OCI-LY7 (cell line): ENCODE data around the gene AHSG. TPM values are rescaled to one million over a fixed set of nuclear protein-coding genes. Genes with fewer than 3 reads are reported as not detected.

ENCODE experiments used
- BruUV-seq: library from RNA; stranded (reverse); fragments of 400-500 nt; replicated peaks from 2 replicates; lab custom pipeline; 2021; lab: Mats Ljungman, UMichigan
- CTCF ChIA-PET: fragments of 300-600 bp; sonication (Branson Sonifier 250); formaldehyde crosslinking; loops from one replicate; lab custom pipeline; 2022; ENCODE audit warnings: antibody characterized with exemption; ENCODE audit not compliant: unreplicated experiment; lab: Charles Lee
- POLR2A ChIA-PET: fragments of 300-600 bp; sonication (Branson Sonifier 250); formaldehyde crosslinking; loops from one replicate; lab custom pipeline; 2022; ENCODE audit warnings: antibody characterized with exemption; lab: Charles Lee
- DNase-seq: peaks from one replicate; pipeline ENCODE4 v3.0.0-alpha.2; 2015; ENCODE audit warnings: low spot score
- H2AFZ ChIP-seq: fragments of 200-600 bp; sonication (generic), shearing (Covaris generic); 2 replicates; pipeline ENCODE4 v1.6.1; 2014; ENCODE audit warnings: mild to moderate bottlenecking, antibody characterized with exemption, low read length, moderate library complexity
- H3K27ac ChIP-seq: fragments of 200-600 bp; sonication (generic); 2 replicates; pipeline ENCODE4 v1.5.1; 2014; ENCODE audit warnings: mixed run types, low read depth, mild to moderate bottlenecking, moderate library complexity, low read length, inconsistent platforms; ENCODE audit not compliant: poor library complexity, severe bottlenecking
- H3K36me3 ChIP-seq: fragments of 200-600 bp; sonication (generic); 2 replicates; pipeline ENCODE4 v1.6.1; 2014; ENCODE audit warnings: mild to moderate bottlenecking, antibody characterized with exemption, low read length, moderate library complexity, mixed read lengths; ENCODE audit not compliant: insufficient read depth
- H3K4me1 ChIP-seq: fragments of 200-600 bp; sonication (generic); 2 replicates; pipeline ENCODE4 v1.5.1; 2014; ENCODE audit warnings: mild to moderate bottlenecking, low read length; ENCODE audit not compliant: insufficient read depth, poor library complexity, severe bottlenecking
- H3K4me2 ChIP-seq: fragments of 200-600 bp; sonication (generic); 2 replicates; pipeline ENCODE4 v1.6.1; 2014; ENCODE audit warnings: mild to moderate bottlenecking, low read length
- H3K4me3 ChIP-seq: fragments of 200-600 bp; sonication (generic); 2 replicates; pipeline ENCODE4 v1.5.1; 2014; ENCODE audit warnings: mild to moderate bottlenecking, low read depth, low read length; ENCODE audit not compliant: poor library complexity, severe bottlenecking
- H3K79me2 ChIP-seq: fragments of 200-600 bp; sonication (generic); 2 replicates; pipeline ENCODE4 v1.6.1; 2016; ENCODE audit warnings: low read depth, mild to moderate bottlenecking, low read length, moderate library complexity, mixed read lengths; ENCODE audit not compliant: insufficient read depth
- H3K9me2 ChIP-seq: fragments of 200-600 bp; sonication (generic); 2 replicates; pipeline ENCODE4 v1.6.1; 2016; ENCODE audit warnings: mild to moderate bottlenecking, low read length, mixed read lengths; ENCODE audit not compliant: insufficient read depth
- H3K9me3 ChIP-seq: fragments of 200-600 bp; sonication (generic); 2 replicates; pipeline ENCODE4 v1.6.1; 2014; ENCODE audit warnings: mild to moderate bottlenecking, mixed run types, low read length, mixed read lengths
- H4K20me1 ChIP-seq: fragments of 200-600 bp; sonication (generic); 2 replicates; pipeline ENCODE4 v1.6.1; 2014; ENCODE audit warnings: mild to moderate bottlenecking, antibody characterized with exemption, low read length, moderate library complexity, mixed read lengths; ENCODE audit not compliant: insufficient read depth
- EZH2phosphoT487 ChIP-seq: fragments of 200-600 bp; sonication (generic); IDR thresholded peaks from 2 replicates; pipeline ENCODE4 v1.6.1; 2018; ENCODE audit warnings: low read depth, borderline replicate concordance, mild to moderate bottlenecking, mixed run types, antibody characterized with exemption, low read length, moderate library complexity, mixed read lengths
- intact Hi-C: fragments of 100-400 bp; cut with micrococcal nuclease; formaldehyde crosslinking; loops from one replicate; pipeline ENCODE4 v1.10.0; 2022; ENCODE audit not compliant: unreplicated experiment
- total RNA-seq, 2 experiments: library from RNA; depleted of rRNA in 1 of 2; stranded (reverse); fragments of >200 nt in 1 of 2; shearing (Covaris generic) in 1 of 2; gene quantifications; 2 replicates each; pipeline ENCODE4 v1.2.3, GENCODE V29; 2014 to 2022
- TF ChIP-seq, protein P1 (sequence below): fragments of 200-600 bp; sonication (generic); conservative IDR thresholded peaks from 2 replicates; pipeline ENCODE4 v1.5.1; 2014; ENCODE audit warnings: mild to moderate bottlenecking, antibody characterized with exemption, low read length, moderate library complexity, mixed read lengths

The AHSG gene
- total RNA-seq, 2 experiments from 2014 or later: not detected

DNA sequence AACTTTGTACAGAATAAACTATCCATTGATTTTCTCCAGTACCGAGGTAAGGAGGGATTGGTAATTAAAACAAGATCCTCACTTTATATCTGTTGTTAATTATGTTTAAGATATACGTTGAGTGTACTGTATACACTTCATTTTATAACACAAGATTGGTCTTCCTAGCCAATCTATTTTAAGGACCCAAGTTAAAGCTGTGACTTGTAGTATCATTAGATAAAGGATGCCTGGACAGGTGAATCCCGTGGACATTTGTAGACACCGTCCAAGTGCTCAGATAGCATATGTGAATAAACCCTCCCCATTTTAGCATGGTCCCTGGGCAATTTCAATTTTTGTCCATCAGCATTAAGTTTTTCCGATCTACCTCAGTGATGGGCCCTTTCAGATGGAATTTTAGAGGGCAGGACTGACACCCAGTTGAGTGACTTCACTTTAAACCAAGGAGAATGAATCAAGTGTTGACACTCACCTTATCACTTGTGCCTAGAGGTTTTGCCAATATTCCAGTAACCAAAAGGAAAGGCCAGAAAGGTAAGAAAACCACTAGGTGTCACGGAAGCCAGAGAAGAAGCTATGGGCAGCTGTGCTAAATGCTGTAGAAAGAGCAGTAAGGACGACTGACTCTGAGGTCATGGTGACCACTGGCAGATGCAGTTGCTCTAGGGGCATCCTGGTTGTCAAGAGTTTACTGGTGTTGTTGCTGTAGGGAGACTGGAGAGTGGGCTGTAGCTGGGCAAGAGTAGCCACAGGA, 9.2 kb downstream of the AHSG start:
- CTCF ChIA-PET: no interaction called here
- Histone ChIP-seq H3K4me2 (no peak overlapping the region), H3K9me2 (no peaks in the 10 kb centered on the region), H4K20me1 (no peaks in the 10 kb centered on the region), H3K4me1 (peaks cover 8% of the 10 kb centered on the region), H3K79me2 (no peaks in the 10 kb centered on the region), H3K27ac (no peak overlapping the region), H3K4me3 (no peak overlapping the region), H3K9me3 (no peaks in the 10 kb centered on the region), H3K36me3 (no peaks in the 10 kb centered on the region), H2AFZ (no peak overlapping the region)
- POLR2A ChIA-PET: interaction anchor here (0.7 to 1.0 kb wide), 2 partner anchors 202 to 213 kb away, joined by 3 read pairs; no protein-coding TSS in a partner anchor
- no TSS peak for BruUV-seq
- intact Hi-C loops: no loop called here
- DNase-seq: no peak
- TF ChIP-seq, protein P1, sequence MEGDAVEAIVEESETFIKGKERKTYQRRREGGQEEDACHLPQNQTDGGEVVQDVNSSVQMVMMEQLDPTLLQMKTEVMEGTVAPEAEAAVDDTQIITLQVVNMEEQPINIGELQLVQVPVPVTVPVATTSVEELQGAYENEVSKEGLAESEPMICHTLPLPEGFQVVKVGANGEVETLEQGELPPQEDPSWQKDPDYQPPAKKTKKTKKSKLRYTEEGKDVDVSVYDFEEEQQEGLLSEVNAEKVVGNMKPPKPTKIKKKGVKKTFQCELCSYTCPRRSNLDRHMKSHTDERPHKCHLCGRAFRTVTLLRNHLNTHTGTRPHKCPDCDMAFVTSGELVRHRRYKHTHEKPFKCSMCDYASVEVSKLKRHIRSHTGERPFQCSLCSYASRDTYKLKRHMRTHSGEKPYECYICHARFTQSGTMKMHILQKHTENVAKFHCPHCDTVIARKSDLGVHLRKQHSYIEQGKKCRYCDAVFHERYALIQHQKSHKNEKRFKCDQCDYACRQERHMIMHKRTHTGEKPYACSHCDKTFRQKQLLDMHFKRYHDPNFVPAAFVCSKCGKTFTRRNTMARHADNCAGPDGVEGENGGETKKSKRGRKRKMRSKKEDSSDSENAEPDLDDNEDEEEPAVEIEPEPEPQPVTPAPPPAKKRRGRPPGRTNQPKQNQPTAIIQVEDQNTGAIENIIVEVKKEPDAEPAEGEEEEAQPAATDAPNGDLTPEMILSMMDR: no peak
- TF ChIP-seq EZH2phosphoT487: no peak

DNA sequence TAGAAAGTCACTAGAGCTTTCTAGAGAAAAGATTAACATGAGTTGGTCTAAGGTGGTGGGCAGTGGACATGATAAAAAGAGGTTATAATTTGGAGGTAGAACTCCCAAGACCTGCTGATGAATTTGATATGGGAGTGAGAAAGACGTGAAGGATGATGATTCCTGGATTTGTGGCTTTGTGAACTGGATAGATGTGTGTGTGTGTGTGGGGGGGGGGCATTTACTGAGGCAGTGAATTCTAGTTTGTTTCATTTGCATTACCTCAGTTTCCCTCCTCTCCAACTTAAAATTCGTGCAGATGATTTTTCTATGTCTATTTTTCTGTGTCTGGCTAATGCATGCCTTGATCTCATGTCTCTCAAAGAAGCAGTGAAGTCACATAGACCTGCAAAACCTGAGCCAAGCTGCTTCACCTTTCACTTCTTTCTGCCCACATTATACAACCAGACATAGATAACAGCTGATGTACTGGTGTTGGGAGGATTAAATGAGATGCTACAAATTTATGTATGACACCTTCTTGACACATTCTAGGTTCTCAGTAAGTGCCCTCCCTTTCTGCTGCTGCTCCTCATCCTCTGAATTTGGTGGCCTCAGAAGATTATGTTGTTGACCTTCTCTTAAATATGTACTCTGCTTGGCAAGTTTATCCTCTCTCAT, 9.9 kb downstream of the AHSG start:
- CTCF ChIA-PET: no interaction called here
- H3K4me3 ChIP-seq: no peak overlapping the region
- H2AFZ ChIP-seq: no peak overlapping the region
- BruUV-seq: no TSS peak
- no peak overlapping the region for H3K4me2 ChIP-seq
- H3K9me2 ChIP-seq: no peaks in the 10 kb centered on the region
- no peaks in the 10 kb centered on the region for H3K9me3 ChIP-seq
- intact Hi-C loops: no loop called here
- H3K27ac ChIP-seq: no peak overlapping the region
- H3K4me1 ChIP-seq: peaks cover 5% of the 10 kb centered on the region
- H3K36me3 ChIP-seq: no peaks in the 10 kb centered on the region
- POLR2A ChIA-PET: interaction anchor here (0.7 to 1.0 kb wide), 2 partner anchors 31 to 203 kb away, joined by 3 to 4 read pairs; no protein-coding TSS in a partner anchor
- no peaks in the 10 kb centered on the region for H4K20me1 ChIP-seq
- no peak for TF ChIP-seq EZH2phosphoT487
- TF ChIP-seq, protein P1: no peak
- no peaks in the 10 kb centered on the region for H3K79me2 ChIP-seq
- no peak for DNase-seq

DNA sequence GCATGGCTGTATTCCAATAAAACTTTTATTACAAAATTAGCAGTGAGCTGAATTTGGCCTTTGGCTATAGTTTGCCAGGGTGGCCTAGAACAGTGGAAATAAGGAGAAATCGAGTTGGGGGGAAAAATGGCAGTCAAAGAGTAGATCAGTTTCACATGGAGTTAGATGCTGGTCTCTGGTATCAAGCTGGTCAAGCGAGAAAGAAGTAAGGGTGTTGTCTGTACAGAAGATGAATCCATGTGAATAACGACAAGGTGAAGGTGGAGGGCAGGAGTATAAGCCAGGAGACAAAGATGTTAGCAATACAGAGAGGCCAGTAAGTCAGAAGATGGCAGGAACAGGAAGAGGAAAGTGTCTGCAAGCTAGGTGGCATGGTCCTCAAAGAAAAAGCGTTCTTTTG, 11.7 kb downstream of the AHSG start:
- Histone ChIP-seq H3K36me3 (no peaks in the 10 kb centered on the region), H3K4me3 (no peak overlapping the region), H3K27ac (no peak overlapping the region), H3K4me1 (peaks cover 5% of the 10 kb centered on the region), H2AFZ (no peak overlapping the region), H3K79me2 (no peaks in the 10 kb centered on the region), H3K9me2 (no peaks in the 10 kb centered on the region), H3K4me2 (no peak overlapping the region), H3K9me3 (no peaks in the 10 kb centered on the region), H4K20me1 (no peaks in the 10 kb centered on the region)
- DNase-seq: no peak
- BruUV-seq: no TSS peak
- TF ChIP-seq EZH2phosphoT487: no peak
- TF ChIP-seq, protein P1: no peak
- ChIA-PET POLR2A (interaction anchor here (0.6 kb wide), 1 partner anchor 169 kb away, joined by 3 read pairs; no protein-coding TSS in a partner anchor), CTCF (no interaction called here)
- intact Hi-C loops: no loop called here
